DOHH2 (cell line): ENCODE measurements around the gene GALNT2.

Experiments
- H3F3A ChIP-seq: fragments of 200-600 bp; sonication (generic), shearing (Covaris generic); 2 replicates; pipeline ENCODE4 v1.6.0; 2016; ENCODE audit warnings: antibody characterized with exemption, mild to moderate bottlenecking; ENCODE audit not compliant: control insufficient read depth, insufficient read depth
- H3K27ac ChIP-seq: fragments of 200-600 bp; sonication (generic); 2 replicates; pipeline ENCODE4 v1.5.1; 2014; ENCODE audit warnings: low read depth, mild to moderate bottlenecking, low read length, moderate library complexity
- H3K27me3 ChIP-seq: fragments of 200-600 bp; sonication (generic); 2 replicates; pipeline ENCODE4 v1.6.1; 2014; ENCODE audit warnings: mild to moderate bottlenecking, low read length, mixed read lengths; ENCODE audit not compliant: control insufficient read depth
- H3K36me3 ChIP-seq: fragments of 200-600 bp; sonication (generic); 2 replicates; pipeline ENCODE4 v1.6.1; 2014; ENCODE audit warnings: mild to moderate bottlenecking, low read length, moderate library complexity, mixed read lengths; ENCODE audit not compliant: control insufficient read depth
- H3K4me1 ChIP-seq: fragments of 200-600 bp; sonication (generic); 2 replicates; pipeline ENCODE4 v1.6.1; 2014; ENCODE audit warnings: mild to moderate bottlenecking, low read length, mixed read lengths; ENCODE audit not compliant: control insufficient read depth
- H3K4me2 ChIP-seq: fragments of 200-600 bp; sonication (generic); 2 replicates; pipeline ENCODE4 v1.6.0; 2014; ENCODE audit warnings: mild to moderate bottlenecking, low read length, moderate library complexity
- H3K4me3 ChIP-seq: fragments of 200-600 bp; sonication (generic); 2 replicates; pipeline ENCODE4 v1.5.1; 2014; ENCODE audit warnings: mild to moderate bottlenecking, low read length, mixed read lengths
- H3K79me2 ChIP-seq: fragments of 200-600 bp; sonication (generic); 2 replicates; pipeline ENCODE4 v1.6.1; 2014; ENCODE audit warnings: mild to moderate bottlenecking, low read length, mixed read lengths; ENCODE audit not compliant: control insufficient read depth
- H3K9me2 ChIP-seq: fragments of 200-600 bp; sonication (generic); replicated peaks from 2 replicates; pipeline ENCODE4 v1.6.1; 2014; ENCODE audit warnings: mild to moderate bottlenecking, low read length, mixed read lengths; ENCODE audit not compliant: control insufficient read depth
- H3K9me3 ChIP-seq: fragments of 200-600 bp; sonication (generic); 2 replicates; pipeline ENCODE4 v1.6.1; 2014; ENCODE audit warnings: antibody characterized with exemption, low read length, mixed read lengths; ENCODE audit not compliant: control insufficient read depth, insufficient read depth
- H4K20me1 ChIP-seq: fragments of 200-600 bp; sonication (generic); 2 replicates; pipeline ENCODE4 v1.6.0; 2014; ENCODE audit warnings: low read depth, mild to moderate bottlenecking, antibody characterized with exemption, low read length, moderate library complexity; ENCODE audit not compliant: control insufficient read depth, insufficient read depth
- EZH2phosphoT487 ChIP-seq: fragments of 200-600 bp; sonication (generic); IDR thresholded peaks from 2 replicates; pipeline ENCODE4 v1.6.1; 2017; ENCODE audit warnings: borderline replicate concordance, mild to moderate bottlenecking, antibody characterized with exemption, low read length, moderate library complexity, mixed read lengths
- TF ChIP-seq, protein P1 (sequence below): fragments of 200-600 bp; sonication (generic); IDR thresholded peaks from one replicate; pipeline ENCODE4 v1.5.1; 2014; ENCODE audit warnings: antibody characterized with exemption, mild to moderate bottlenecking, low read depth, low read length; ENCODE audit not compliant: poor library complexity, severe bottlenecking

The GALNT2 gene

DNA sequence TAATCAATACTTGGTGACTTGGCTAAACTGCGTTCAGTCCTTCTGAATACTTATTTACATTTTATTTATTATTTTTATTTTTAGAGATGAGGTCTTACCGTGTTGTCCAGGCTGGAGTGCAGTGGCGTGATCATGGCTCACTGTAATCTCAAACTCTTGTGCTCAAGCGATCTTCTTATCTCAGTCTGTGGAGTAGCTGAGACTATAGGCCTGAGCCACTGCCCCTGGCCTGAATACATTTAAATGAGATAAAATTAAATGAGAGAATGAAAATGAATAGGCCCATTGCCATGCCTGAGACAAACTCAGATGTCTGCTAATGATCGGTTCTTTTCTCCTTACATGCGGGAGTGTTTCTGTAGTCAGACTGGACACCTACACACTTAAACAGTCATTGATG, 86.0 kb downstream of the GALNT2 start:
- Histone ChIP-seq H3K79me2 (peaks cover 87% of the 10 kb centered on the region), H3K4me3 (no peak overlapping the region), H3K27me3 (no peaks in the 10 kb centered on the region), H3K4me1 (peaks cover 37% of the 10 kb centered on the region), H4K20me1 (no peaks in the 10 kb centered on the region), H3K27ac (no peak overlapping the region), H3K9me2 (no peaks in the 10 kb centered on the region), H3K4me2 (no peak overlapping the region), H3F3A (peaks cover 4% of the 10 kb centered on the region), H3K36me3 (peaks cover 5% of the 10 kb centered on the region; the same call in 1 of the 2 replicates), H3K9me3 (no peaks in the 10 kb centered on the region)
- TF ChIP-seq, protein P1, sequence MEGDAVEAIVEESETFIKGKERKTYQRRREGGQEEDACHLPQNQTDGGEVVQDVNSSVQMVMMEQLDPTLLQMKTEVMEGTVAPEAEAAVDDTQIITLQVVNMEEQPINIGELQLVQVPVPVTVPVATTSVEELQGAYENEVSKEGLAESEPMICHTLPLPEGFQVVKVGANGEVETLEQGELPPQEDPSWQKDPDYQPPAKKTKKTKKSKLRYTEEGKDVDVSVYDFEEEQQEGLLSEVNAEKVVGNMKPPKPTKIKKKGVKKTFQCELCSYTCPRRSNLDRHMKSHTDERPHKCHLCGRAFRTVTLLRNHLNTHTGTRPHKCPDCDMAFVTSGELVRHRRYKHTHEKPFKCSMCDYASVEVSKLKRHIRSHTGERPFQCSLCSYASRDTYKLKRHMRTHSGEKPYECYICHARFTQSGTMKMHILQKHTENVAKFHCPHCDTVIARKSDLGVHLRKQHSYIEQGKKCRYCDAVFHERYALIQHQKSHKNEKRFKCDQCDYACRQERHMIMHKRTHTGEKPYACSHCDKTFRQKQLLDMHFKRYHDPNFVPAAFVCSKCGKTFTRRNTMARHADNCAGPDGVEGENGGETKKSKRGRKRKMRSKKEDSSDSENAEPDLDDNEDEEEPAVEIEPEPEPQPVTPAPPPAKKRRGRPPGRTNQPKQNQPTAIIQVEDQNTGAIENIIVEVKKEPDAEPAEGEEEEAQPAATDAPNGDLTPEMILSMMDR: no peak
- no peak for TF ChIP-seq EZH2phosphoT487

DNA sequence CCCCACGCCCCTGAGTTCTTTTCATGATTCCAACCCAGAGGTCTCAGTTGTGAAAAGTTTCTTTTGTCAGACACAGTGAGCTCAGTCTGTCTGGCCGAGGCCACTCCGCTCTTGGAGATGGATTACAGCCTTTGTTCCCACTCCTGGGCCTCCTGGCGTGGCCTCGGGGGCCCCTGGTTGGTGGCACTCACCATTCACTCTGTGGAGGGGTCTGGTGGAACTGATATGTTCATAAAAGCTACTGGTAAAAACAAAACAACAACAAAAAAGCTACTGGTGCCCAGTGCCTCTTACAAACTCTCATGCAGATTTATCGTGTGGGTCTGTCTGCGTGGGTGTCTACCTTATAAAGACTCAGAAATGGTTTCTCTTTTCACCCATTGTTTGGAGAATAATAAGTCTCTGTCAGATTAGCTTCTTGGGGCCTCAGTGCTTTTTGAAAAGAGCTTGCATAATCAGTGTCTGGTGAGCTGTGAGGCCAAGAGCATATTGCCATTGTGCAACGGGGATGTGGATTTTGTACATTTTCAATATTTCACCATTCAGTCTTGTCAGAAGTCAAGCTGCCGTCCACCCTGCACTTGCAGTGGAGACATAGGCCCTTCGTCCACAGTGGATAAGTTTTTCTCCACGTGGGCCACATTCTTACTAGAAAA, 86.7 kb downstream of the GALNT2 start:
- Histone ChIP-seq H3K27me3 (no peaks in the 10 kb centered on the region), H3K79me2 (peaks cover 84% of the 10 kb centered on the region), H3K4me3 (no peak overlapping the region), H3K27ac (no peak overlapping the region), H3K36me3 (peaks cover 5% of the 10 kb centered on the region; the same call in 1 of the 2 replicates), H3K9me3 (no peaks in the 10 kb centered on the region), H3K4me1 (peaks cover 29% of the 10 kb centered on the region), H3K4me2 (no peak overlapping the region), H3F3A (peaks cover 4% of the 10 kb centered on the region), H3K9me2 (no peaks in the 10 kb centered on the region), H4K20me1 (no peaks in the 10 kb centered on the region)
- TF ChIP-seq, protein P1: no peak
- TF ChIP-seq EZH2phosphoT487: no peak

DNA sequence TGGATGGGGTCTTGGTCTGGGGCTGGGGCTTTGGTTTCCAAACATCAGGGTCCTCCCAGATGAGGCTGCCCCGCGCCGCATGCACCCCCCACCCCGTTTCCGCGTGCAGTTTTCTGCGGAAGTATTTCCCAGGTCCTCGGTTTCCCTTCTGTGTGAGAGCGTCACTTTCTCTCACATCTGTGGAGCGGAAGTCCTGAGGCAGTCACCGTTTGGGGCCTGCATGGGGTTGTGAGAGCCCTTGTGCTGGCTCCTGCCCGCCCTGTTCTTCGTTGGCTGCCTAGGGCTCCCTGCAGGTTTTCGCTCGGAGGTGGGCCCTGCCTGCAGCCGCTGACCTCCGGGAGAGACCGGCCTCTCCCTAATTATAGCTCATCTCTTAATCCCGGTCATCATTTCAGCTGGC, 88.0 kb downstream of the GALNT2 start:
- H3K4me2 ChIP-seq: no peak overlapping the region

More for the DNA sequence above, 88.0 kb downstream of the GALNT2 start:
- no peak for TF ChIP-seq EZH2phosphoT487
- TF ChIP-seq, protein P1: no peak
- peaks cover 16% of the 10 kb centered on the region for H3K4me1 ChIP-seq
- H3K27me3 ChIP-seq: no peaks in the 10 kb centered on the region
- H3F3A ChIP-seq: no peaks in the 10 kb centered on the region; the same call in 1 of the 2 replicates
- H4K20me1 ChIP-seq: no peaks in the 10 kb centered on the region
- H3K36me3 ChIP-seq: peaks cover 5% of the 10 kb centered on the region; the same call in 1 of the 2 replicates
- no peak overlapping the region for H3K27ac ChIP-seq
- no peak overlapping the region for H3K4me3 ChIP-seq
- H3K9me3 ChIP-seq: no peaks in the 10 kb centered on the region
- peaks cover 81% of the 10 kb centered on the region for H3K79me2 ChIP-seq
- no peaks in the 10 kb centered on the region for H3K9me2 ChIP-seq
